ENCODE data around the gene ALCAM.
"Not testable (repeated sequence)": the region's sequence is repeated elsewhere in the genome, so short reads cannot be mapped to it uniquely, and the experiment has no call there.

Gene ALCAM

DNA sequence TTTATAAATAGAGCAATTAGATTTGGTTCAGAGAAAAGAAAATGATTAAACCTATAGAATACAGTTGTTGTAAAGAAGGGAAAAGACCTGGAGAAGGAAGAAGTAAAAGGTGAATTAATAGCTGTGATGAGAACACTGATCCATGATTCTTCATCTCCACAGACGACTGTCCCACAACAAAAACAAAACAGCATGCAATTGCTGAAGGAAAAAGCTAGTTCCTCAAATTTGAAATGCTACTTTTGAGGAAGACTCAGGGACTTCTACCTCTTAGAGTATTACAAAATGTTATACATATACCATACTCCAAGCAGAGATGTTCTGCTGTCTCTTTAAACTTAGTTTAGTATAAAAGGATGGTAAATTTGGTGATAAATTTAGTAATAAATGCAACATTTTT lies 21.5 kb downstream of the ALCAM start:
- TF ChIP-seq, protein P1, sequence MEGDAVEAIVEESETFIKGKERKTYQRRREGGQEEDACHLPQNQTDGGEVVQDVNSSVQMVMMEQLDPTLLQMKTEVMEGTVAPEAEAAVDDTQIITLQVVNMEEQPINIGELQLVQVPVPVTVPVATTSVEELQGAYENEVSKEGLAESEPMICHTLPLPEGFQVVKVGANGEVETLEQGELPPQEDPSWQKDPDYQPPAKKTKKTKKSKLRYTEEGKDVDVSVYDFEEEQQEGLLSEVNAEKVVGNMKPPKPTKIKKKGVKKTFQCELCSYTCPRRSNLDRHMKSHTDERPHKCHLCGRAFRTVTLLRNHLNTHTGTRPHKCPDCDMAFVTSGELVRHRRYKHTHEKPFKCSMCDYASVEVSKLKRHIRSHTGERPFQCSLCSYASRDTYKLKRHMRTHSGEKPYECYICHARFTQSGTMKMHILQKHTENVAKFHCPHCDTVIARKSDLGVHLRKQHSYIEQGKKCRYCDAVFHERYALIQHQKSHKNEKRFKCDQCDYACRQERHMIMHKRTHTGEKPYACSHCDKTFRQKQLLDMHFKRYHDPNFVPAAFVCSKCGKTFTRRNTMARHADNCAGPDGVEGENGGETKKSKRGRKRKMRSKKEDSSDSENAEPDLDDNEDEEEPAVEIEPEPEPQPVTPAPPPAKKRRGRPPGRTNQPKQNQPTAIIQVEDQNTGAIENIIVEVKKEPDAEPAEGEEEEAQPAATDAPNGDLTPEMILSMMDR (conservative IDR thresholded peaks at IDR 0.05; ENCODE audit: low read length) = no peak
- no peak overlapping the region for H3K4me3 ChIP-seq (ENCODE audit: low read length)
- no peak for DNase-seq (ENCODE audit: low read depth)

DNA sequence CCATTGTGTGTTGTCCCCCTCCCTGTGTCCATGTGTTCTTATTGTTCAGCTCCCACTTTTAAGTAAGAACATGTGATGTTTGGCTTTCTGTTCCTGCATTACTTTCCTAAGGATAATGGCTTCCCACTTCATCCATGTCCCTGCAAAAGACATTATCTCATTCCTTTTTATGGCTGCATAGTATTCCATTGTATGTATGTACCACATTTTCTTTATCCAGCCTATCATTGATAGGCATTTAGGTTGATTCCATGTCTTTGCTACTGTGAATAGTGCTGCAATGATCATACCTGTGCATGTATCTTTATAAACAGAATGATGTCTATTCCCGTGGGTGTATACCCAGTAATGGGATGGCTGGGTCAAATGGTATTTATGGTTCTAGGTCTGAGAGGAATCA lies 23.1 kb downstream of the ALCAM start:
- DNase-seq (ENCODE audit: low read depth); H3K4me3 ChIP-seq (ENCODE audit: low read length): not testable (repeated sequence)

DNA sequence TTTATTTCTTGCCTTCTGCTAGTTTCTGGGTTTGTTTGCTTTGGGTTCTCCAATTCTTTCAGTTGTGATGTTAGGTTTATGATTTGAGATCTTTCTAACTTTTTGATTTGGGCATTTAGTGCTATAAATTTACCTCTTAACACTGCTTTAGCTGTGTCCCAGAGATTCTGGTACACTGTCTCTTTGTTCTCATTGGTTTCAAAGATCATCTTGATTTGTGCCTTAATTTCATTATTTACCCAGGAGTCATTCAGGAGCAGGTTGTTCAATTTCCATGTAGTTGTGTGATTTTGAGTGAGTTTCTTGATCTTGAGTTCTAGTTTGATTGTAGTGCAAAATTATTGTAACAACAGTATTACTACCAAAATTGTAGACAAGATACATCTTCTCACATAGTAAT lies 25.9 kb downstream of the ALCAM start:
- DNase-seq (ENCODE audit: low read depth); H3K4me3 ChIP-seq (ENCODE audit: low read length): not testable (repeated sequence)

DNA sequence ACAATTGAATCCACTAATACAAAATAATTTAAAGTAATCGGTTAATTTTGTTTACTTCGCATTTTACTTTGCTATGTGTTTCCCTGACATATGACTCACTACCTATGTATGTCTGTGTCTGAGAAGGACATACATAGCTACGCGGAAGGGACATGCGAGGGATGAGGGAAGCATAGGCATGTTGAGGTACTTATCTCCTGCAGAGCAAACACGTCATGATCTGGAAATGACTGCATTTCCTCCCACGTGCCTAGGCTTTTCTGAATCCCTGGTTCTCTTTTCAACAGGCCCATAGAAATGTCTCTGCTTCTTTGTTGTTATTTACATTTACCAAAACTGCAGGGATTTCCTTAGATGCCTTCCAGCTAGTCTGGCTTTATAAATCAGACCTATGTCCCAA lies 27.5 kb downstream of the ALCAM start:
- no peak overlapping the region for H3K4me3 ChIP-seq (ENCODE audit: low read length)
- TF ChIP-seq, protein P1 (conservative IDR thresholded peaks at IDR 0.05; ENCODE audit: low read length) = no peak
- no peak for DNase-seq (ENCODE audit: low read depth)

DNA sequence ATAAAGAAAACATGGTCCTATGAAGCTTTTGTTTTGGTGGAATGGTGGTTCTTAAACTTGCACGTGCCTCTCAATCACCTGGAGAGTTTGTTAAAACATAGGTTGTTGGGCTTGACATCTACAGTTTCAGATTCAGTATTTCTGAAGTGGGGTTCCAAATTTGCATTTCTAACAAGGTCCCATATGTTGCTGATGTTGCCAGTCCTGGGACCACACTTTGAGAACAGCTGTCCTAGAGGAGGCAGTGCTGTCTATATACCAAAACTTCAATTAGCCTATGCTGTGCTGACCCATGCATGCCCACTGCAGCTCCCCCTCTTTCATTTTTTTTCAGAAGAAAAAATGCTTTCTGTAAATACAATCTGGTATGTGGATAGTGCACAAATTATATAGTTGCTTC lies 31.3 kb downstream of the ALCAM start:
- H3K4me3 ChIP-seq (ENCODE audit: low read length) = no peak overlapping the region
- DNase-seq (ENCODE audit: low read depth) = no peak
- TF ChIP-seq, protein P1 (conservative IDR thresholded peaks at IDR 0.05; ENCODE audit: low read length) = no peak

DNA sequence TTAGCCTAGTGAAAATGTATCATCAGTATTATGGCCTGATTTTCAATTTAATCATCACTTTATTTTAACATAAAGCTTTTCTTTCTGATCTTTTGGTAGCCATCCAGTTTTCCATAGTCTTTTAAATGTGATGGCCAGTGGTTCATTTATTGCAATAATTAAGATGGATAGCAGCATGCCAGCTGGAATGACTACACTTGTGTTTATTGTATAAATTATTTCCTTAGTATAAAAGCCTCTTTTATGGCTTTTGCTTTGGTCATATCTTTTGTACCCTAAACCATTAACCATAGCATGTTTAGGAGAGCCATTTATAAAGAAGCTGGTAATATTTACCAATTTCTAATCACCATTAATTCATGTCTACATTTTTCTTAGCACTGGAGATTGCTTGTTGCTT lies 31.7 kb downstream of the ALCAM start:
- no peak overlapping the region for H3K4me3 ChIP-seq (ENCODE audit: low read length)
- TF ChIP-seq, protein P1 (conservative IDR thresholded peaks at IDR 0.05; ENCODE audit: low read length) = no peak
- DNase-seq (ENCODE audit: low read depth) = no peak

DNA sequence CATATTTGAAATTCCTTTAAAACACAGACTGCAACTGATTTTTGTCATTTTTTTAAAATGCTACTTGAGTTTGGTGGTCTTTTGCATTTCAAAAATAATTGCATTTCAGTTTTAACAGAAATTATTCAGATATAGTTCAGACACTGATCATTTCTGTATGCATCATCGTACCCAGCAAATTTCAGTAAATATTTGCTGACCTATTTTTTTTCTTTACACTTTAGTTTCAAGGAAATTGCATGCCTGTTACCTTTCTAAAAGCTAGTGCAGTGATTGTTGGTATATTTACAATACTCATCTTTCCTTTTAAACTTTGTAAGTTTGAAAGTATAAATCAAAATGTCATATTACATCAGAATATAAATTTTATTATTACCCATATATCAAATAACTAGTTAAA lies 32.4 kb downstream of the ALCAM start:
- TF ChIP-seq, protein P1 (conservative IDR thresholded peaks at IDR 0.05; ENCODE audit: low read length) = no peak
- no peak for DNase-seq (ENCODE audit: low read depth)
- H3K4me3 ChIP-seq (ENCODE audit: low read length) = no peak overlapping the region

DNA sequence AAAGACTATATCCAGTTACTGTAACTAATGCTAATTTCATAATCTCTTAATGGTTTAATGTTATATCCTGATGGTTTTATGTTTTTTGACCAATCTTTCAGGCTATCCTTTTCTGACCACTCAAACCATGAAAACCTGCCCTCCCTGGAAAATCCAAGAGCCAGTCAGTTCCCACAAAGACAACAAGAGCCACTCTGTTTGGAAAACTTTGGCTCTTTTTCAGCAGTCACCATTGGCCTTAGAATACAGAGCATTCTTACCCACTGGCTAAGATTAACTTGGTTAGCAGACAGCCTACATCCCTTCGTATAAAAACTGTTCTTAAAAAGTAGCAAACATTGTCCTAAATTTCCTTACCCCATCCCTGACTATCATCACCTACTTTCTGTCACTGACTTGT lies 32.9 kb downstream of the ALCAM start:
- TF ChIP-seq, protein P1 (conservative IDR thresholded peaks at IDR 0.05; ENCODE audit: low read length) = no peak
- DNase-seq (ENCODE audit: low read depth) = no peak
- H3K4me3 ChIP-seq (ENCODE audit: low read length) = no peak overlapping the region
